Astrocyte of the hippocampus (primary cell): ENCODE measurements around the gene VANGL1.

ENCODE experiments used
- DNase-seq: peaks from one replicate; pipeline ENCODE4 v3.0.0; 2011; ENCODE audit warnings: low read depth, low spot score

Gene VANGL1

DNA sequence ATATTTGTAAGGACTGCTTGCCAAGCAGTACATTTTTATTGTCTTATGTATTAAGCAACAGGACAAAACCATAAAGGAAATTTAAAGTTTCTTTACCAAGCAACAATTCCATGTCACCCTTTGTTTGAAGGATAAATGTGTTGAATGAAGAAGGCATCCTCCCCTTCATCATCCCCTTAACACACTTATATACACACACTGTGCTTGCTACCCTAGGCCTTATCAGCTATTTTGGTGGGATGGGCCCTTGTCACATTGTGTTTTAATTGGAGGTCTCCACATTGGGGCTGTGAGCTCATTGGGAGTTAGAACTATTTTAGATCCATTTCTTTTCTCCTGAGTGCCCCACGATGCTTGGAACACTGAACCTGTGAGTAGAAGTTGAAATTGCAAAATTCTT is 1.9 kb downstream of the VANGL1 start:
- no peak for DNase-seq

DNA sequence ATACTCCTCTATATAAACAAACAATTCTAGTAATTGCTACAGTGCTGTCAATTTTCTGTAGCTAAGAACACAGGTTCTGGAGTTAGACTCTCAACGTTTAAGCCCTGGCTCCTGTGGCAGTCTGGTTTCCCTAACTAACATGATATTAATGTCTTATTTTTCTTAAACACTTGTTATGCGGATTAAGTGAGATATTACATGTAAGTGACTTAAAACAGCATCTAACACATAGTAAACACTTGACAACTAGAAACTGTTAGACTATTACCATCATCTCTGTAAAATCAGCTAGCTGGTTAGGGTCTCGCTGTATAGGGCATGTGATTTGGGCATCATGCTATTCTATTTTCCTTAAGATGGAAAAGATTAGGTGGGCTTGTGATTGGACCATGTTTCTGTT is 2.3 kb downstream of the VANGL1 start:
- DNase-seq: no peak

DNA sequence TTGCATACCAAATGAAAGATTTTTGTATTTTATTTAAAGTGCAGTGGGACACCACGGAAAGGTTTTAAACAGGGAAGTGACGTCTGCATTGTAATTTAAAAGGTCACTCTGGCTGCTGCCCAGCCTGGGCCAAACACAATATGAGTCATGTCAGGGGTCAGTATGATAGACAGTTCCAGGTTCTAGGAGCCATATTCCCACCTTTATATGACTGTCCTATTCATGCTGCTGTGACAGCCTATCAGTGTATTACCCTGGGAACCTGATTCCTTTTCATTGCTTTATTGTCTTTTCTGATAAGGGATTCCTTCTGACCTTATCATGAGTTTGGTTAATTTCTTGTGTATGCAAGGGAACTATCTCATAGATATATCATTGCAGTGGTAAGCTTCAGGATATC is 5.3 kb downstream of the VANGL1 start:
- no peak for DNase-seq

DNA sequence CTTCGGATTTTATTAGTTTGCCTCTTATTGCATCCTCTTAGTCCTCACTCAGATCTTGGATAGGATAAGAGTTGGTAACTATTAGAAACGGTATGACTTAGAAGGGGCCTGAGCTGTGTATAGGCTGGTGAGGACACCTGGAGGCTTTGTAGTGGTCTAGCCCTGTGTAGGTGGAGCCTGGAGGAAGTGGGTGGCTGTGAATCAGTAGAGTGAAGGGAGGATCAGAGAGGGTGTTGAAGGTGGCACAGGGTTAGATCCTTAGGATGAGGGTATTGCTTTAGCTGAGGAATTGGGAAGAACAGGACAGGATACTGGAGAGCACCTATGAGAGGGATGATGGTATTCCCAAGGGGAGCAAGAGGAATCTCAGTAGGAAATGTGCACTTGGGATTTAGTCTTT is 5.7 kb downstream of the VANGL1 start:
- no peak for DNase-seq

DNA sequence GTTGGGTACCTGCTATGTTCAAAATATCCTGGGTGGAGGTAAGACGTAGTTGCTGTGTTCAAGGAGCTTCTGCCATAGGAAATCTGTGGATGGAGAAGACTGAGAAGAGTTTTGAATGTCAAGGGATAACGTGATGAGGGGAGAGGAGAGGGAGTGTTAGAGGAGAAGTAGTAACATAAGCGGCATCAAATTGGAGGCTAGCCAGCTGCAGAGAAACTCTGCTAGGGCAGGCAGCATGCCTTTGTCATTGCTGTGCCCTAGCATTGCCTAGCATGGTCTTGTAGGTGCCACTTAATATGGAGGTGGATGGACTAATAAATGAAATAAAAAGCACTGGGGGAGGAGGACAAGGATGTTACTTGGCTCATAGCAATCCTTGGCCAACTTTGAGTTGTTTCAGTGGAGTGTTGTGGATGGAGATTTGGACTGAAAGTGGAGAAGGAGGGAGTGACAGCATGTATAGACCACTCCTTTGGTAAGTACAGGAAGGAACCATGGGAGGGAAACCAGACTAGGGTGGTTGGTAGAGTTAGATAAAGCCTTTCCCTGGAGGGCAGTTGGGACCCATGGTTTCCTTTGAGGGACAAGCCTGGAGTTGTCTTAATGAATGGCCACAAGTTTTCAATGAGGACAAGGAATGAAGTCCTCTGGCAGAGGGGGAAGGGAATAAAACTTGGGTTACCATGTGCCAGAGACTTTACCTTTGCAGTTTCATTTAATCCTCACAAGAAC is 6.3 kb downstream of the VANGL1 start:
- DNase-seq: no peak

DNA sequence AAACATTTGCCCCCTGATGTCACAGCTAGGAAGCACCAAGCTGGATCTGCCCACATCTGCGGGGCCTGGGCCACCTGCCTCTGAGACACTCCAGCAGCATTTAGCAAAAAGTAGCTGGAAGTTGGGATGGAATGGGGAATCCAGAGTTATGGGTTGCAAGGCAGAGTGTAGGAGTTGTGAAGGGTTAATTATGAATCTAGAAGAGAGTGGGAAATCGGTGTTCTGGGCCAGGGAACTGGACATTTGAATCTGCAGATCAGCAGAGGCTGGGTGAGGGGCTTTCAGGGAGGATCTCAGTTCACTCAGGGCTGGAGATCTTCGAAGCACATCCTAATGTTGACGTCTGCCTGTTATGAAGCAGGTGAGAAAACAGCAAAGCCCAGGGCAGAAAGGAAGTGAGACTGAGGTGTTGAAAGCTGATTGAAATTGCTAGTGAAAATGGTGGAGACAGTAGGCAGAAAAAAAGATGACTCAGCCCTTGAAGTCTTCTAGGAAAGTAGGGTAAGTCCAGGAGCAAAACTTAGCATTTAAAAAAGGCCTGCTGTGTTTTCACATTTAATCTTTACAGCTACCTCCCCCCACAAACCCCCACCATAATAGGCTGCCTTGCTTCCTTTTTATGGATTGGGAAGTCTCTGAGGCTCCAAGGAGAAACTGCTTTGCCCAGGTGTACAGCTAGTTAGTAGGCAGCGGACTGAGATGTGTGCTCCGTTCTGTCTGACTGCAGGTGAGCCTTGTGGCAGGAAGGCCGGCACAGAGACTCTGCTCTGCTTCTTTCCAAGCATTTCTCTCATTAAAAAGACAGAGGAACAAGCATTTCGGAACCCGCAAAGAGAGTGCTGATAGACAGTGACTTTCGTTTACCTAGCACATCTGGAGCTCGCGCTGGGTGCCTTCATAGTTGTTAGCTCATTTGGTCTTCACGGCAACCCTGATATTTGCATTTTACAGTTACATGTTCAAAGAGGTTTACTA is 7.2 kb downstream of the VANGL1 start:
- DNase-seq: no peak

DNA sequence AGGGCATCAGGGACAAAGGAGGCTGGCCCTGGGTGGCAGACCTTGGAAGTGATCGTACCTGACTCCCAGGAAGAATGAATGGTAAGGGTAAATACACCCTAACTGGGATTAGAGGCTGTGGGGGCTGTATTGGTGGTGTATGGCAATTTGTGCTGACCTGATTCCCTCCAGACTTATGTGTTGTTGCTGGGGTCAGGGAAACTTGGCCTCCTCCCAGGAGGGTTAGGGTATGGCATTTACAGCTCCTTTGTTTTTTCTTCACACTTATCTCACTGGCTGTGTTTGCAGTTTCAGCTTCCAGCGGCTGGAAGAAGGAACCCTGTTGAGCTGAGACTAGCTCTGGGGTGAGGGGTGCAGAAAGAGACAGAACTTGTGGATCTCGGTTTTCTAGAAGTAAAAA is 8.2 kb downstream of the VANGL1 start:
- peak; percentile 50 for DNase-seq

DNA sequence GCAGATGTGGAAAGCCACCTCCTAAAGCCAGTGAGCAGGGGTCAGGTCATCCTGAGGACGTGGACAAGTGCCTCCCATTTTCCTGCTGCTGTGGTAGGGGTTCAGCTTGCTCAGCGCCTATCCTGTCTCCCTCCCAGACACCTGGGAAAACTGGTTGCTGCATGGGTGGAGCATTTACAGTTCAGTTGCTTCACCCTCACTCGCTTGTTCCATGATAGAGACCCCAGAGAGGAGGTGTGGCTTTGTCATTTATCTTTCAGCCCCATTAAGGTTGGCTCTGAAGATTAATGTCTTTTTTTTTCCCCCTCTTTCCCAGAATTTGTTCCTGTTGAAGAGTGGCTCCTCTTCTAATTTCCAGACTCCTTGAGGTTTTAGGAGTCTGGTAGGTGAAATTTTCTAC is 9.2 kb downstream of the VANGL1 start:
- DNase-seq: no peak

DNA sequence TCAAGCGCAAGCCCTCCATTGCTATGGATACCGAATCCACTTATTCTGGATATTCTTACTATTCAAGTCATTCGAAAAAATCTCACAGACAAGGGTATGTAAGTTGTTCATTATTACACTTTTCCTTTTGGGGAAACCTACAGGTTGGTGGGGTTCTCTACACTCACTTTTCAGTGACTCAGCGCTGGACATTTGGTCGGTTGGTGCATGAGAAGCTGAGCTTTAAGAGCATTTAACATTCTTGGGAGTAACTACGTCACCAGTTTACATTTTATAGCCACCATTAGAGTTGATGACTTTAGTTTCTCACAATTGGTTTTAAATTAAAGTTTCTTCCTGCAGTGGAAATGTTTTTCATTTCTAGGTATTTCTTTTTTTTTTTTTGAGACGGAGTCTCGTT is 9.6 kb downstream of the VANGL1 start:
- no peak for DNase-seq

DNA sequence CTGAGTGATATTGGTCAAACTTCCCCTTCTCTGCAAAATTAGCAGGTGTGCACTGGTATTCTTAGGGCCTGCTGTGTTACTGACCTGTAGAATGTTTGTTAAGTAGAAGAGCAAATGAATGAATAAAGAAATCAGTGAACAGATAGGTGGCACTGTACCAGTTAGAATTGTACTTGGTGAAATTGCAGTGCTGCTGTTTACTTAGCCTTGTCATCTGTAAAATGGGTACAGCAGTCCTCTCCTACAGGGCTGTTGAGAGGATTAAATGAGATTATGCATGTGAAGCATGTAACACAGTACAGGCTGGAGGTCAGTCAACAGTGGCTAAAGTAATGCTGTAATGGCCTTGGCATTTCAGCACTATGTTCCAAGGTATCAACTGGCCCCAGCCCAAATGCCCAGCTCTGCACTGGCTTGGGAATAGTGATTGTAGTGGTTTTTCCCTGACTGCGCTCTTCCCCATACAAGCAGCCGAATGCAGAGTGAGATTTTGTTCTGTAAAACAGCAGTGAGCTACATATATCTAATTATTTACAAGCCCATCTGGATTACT is 10.5 kb downstream of the VANGL1 start:
- peak; percentile 41 for DNase-seq

DNA sequence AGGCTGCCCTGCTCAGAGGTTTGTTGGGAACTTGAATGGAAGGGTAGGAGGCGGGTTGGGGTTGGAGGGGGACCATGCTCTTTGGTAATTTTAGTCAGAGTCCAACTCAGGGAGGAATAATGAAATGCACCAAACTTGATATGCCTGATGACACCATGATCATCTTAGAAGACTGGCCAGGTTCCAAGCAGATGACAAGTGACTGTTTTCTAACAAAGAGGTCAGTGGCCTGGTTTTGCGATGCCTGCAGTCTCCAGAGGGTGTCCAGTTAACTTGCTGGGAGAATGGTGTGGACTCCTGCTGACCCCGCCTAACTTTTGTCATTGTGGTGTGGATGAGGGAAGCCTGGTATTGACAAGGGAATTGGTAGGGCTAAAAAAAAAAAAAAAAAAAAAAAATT is 12.4 kb downstream of the VANGL1 start:
- DNase-seq: no peak

DNA sequence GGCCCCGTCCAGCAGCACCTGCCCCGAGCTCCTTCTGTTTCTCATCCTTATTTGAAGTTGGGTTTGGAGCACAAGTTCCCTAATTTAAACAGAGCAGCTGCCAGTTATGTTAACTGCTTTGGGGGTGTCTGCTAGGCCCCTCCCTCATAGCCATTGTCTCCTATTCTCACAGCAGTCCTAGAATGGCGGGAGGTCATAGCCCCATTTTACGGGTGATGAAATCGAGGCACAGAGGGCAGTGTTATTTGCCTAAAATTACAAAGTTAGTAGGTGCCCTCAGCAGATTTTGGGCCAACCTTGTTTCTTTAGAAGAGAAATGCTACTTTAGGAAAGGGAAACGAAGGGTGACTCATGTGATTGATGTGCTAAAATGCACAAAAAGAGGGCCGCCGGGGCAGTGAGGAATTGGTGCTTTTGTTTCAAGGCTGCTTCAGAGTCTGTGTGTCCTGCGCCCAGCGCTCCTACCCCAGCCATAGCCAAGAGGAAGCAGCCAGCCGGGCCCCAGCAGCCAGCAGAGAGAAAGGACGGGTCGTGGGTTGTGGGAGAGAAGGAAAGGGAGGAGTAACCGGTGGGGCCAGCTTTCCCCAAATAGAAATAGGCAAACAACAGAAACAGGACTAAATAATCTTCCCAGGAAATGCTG is 13.0 kb downstream of the VANGL1 start:
- DNase-seq: peak; percentile 79

DNA sequence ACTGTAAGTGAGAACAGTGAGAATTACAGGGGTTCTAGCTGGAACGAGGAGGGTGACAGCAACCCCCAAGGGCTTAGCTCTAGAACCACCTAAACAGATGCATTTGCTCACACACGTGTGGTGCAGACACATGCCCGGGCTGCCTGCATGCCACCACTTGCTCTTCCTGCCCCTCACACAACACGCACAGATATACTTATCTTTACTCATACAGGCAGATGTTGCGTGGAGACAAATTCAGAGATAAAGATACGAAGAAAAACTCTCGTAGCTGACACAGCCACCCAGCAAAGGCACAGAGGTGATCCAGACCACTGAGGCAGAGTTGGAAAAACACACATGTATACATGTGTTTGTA is 13.5 kb downstream of the VANGL1 start:
- no peak for DNase-seq

DNA sequence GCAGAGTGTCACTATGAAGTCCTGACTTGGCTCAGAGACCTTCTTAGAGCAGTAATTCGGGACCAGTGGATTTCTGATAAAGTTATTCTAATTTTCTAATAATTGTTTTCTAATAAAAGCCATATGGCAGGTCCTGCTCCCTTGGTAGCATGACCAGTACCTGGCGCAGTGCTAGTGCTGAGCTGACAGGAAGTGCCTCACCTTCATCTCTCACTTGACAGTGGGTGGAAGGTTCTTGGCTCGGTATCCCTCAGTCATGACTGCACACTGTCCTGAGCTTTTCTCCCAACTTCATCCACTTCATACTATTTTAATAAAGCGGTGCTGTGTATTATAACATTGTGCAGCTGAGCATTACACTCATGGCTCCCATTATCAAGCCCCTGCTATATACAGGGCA is 14.1 kb downstream of the VANGL1 start:
- no peak for DNase-seq

DNA sequence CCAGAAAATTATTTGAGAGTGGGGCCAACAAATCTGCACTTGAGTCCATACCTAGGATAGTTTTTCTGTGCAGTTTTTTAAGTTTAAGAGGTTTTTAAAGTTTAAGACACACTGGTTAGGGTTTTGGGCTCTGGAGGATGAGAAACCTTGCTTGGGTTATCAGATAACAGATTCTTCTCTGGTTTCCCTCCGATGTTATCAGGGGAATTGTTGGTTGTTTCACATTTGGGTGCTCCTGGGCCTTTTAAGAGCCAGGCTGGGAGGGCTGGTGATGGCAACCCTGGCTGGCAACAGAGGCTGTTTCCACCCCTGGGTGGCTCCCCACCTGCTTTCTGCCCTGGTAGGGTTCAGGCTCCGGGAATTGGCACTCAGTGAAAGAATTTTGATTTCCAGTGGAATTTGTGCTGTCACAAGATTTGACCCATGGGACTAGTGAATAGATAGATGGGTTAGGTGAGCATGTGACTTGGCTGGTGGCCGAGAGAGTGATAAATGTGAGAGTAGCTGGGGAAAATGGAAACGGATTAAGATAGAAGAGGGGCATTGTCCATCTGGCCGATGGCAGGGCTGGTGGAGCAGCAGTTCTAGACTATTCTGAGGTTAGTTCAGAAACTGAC is 14.8 kb downstream of the VANGL1 start:
- DNase-seq: no peak

DNA sequence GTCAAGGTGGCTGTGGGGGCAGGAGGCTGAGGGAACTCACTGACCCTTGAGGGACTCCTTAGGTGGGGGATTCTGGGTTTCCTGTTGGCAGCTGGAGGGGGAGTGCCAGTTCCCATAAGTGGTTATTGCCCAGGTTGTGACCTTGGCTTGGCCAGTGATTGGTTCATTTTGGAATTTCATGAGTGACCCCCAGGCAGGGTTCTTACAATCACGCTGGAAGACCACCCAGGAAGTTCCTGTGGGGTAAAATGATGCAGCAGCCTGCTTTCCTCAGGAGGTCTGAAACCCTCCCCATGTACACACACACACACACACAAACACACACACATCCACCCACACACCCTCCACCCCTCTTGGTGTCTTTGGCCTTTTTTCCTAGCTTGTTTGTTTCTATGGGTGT is 16.9 kb downstream of the VANGL1 start:
- DNase-seq: no peak

DNA sequence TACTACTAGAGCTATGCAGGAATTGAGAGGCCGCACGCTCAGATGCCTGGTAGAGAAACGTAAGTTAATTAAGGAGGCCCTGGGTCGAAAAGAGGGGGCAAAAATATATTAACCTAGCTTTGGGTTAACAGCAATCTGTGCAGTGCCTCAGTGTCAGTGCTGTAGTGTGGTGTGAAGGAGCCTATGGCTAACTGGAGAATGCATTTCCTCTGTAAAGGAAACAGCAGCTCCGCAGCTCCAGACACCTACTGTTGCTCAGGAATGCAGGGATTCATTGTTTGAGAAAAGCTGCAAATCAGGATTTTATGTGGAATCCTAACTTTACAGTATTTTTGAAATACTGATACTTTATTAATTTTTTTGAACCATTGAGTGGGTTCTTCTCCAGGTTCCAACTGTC is 18.4 kb downstream of the VANGL1 start:
- DNase-seq: no peak

DNA sequence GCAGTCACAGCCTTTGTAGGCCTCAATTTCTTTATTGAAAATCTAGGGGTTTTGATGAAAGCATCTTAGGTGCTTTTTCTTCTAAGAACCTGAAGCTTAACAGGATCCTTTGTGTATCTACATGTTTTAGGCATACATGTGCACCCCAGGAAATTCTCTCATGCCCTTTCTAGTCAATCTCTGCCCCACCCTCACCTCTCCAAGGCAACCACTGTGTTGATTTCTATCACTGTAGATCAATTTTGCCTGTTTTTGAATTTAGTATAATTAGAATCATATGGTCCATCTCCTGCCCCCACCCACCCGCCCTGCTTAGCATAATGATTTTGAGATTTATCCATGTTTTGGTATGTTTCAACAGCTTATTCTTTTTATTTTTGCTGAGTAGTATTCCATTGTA is 19.4 kb downstream of the VANGL1 start:
- no peak for DNase-seq

DNA sequence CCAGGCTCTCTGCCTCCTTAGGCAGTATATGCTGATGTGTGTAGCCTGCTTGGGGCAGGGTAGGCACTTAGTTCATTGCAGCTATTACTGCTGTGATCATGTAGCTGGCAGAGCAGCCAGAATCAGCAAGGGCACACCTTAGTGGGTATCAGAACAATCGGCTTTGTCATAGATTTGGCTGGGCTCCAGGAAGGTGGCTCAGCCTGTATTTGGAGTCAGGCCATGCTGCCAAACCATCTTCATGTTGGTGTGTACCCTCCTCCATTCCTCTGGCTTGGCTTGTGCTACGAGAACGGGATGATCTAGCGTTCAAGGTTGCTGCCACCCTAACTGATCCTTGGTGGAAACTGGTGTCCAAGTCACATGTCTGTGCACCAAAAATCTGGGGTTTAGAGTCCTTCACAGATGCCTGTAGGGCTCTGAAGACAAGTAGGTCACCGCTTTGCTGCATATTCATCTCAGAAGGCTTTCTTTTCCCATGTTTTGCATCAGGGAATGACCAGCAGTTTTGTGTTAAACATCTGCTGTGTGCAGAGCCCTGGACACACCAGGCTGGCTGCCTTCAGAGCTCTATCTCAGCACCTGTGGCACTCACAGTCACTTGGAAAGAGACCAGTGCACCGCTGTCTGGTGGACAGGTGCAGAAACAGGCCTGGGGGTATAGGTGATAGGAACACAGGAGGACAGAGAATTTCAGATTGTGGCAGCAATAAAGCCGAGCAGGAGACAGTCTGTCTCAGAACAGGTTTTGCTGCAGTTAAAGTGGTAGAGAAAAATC is 23.7 kb downstream of the VANGL1 start:
- DNase-seq: no peak

DNA sequence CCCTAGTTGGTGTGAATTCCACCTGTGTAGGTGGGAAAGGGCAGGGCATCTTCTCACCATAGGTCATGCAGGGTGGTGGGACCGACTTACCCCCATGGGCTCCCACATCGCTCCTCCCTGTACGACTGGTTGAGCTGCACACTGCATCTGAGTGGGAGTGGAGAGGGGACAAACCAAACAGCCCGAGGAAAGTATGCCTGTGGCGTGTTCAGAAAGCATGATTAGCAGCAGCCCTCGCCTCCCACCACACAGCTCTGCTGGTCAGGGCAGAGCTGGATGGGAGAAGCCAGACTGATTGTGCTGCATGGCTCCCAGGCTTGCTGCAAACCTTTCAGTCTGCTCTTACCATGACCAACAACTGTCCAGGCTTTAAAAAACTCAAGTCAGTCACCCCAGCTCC is 24.4 kb downstream of the VANGL1 start:
- DNase-seq: no peak

DNA sequence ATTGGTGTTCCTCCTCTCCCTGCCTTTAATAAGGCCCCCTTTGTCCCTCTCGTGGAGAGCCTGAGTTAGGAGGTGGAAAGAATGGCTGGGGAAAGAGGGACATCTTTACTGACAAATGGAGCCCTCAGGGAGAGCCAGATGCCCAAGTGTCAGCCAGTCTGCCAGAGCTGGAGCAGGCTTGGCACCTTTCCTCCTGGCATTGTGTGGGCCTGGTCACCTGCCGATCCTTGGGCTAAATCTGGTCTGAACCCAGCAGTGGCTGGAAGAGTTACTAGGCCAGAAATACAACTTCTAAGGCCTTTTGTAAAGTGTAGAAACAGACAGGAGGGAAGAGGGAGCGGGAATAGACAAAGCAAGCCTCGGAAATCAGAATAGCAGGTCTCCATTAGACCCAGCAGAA is 24.9 kb downstream of the VANGL1 start:
- DNase-seq: no peak
